CD14-positive monocyte (primary cell): ENCODE data around the gene ECPAS. TPM values are rescaled to one million over a fixed set of nuclear protein-coding genes. Genes with fewer than 3 reads are reported as not detected.

ENCODE experiments used
- DNase-seq, 3 donors: peaks; one replicate each; pipeline ENCODE4 v3.0.0-alpha.2; 2011 to 2022
- H2AFZ ChIP-seq: 2 replicates; pipeline ENCODE4 v1.6.0; 2012; ENCODE audit warnings: mild to moderate bottlenecking, low read depth, low read length, inconsistent platforms; ENCODE audit not compliant: insufficient read depth, poor library complexity, severe bottlenecking
- H3K27ac ChIP-seq, 2 donors: 1 replicate in 1 of 2; 2 replicates in 1 of 2; pipeline ENCODE4 v1.5.1; 2012 to 2013; ENCODE audit warnings: low read length in 2 of 2, control low read depth in 1 of 2, inconsistent platforms in 1 of 2, low read depth in 1 of 2, mild to moderate bottlenecking in 1 of 2
- H3K27me3 ChIP-seq, 2 donors: one replicate each; pipeline versions ENCODE4 v1.6.0 to v1.6.1; 2011 to 2013; ENCODE audit warnings: low read length in 2 of 2; ENCODE audit not compliant: control insufficient read depth in 2 of 2, insufficient read depth in 2 of 2
- H3K36me3 ChIP-seq, 2 donors: replicated peaks in 1 of 2; 1 replicate in 1 of 2; 2 replicates in 1 of 2; pipeline versions ENCODE4 v1.5.1 to v1.6.1; 2012 to 2013; ENCODE audit warnings: low read length in 2 of 2, control low read depth in 1 of 2, inconsistent platforms in 1 of 2, mild to moderate bottlenecking in 1 of 2; ENCODE audit not compliant: insufficient read depth in 2 of 2, control insufficient read depth in 1 of 2
- H3K4me1 ChIP-seq, 2 donors: 1 replicate in 1 of 2; 2 replicates in 1 of 2; pipeline versions ENCODE4 v1.5.1 to v1.6.1; 2012 to 2013; ENCODE audit warnings: low read length in 2 of 2, control low read depth in 1 of 2, inconsistent platforms in 1 of 2, mild to moderate bottlenecking in 1 of 2, moderate library complexity in 1 of 2; ENCODE audit not compliant: insufficient read depth in 2 of 2, control insufficient read depth in 1 of 2
- H3K4me2 ChIP-seq: replicated peaks from 2 replicates; pipeline ENCODE3; 2012; ENCODE audit warnings: low read length, moderate library complexity, mild to moderate bottlenecking; ENCODE audit not compliant: poor library complexity, severe bottlenecking; ENCODE audit errors: extremely low read depth
- H3K4me3 ChIP-seq, 3 experiments: fragments of 200-600 bp in 1 of 3; sonication (generic) in 1 of 3; replicated peaks in 1 of 3; 1 replicate in 2 of 3; 2 replicates in 1 of 3; pipeline ENCODE4 v1.5.1; 2011 to 2013; ENCODE audit warnings: low read length in 3 of 3, mild to moderate bottlenecking in 3 of 3, control low read depth in 2 of 3, low read depth in 2 of 3, inconsistent platforms in 1 of 3, moderate library complexity in 1 of 3
- H3K79me2 ChIP-seq: 2 replicates; pipeline ENCODE4 v1.6.0; 2012; ENCODE audit warnings: mild to moderate bottlenecking, control low read depth, inconsistent platforms, low read length, moderate library complexity; ENCODE audit not compliant: insufficient read depth
- H3K9ac ChIP-seq: 2 replicates; pipeline ENCODE4 v1.6.0; 2017; ENCODE audit warnings: low read length, mild to moderate bottlenecking; ENCODE audit not compliant: insufficient read depth, poor library complexity, severe bottlenecking
- H3K9me3 ChIP-seq, 2 donors: replicated peaks in 1 of 2; 1 replicate in 1 of 2; 2 replicates in 1 of 2; pipeline versions ENCODE4 v1.5.1 to v1.6.1; 2012 to 2013; ENCODE audit warnings: low read length in 2 of 2, control low read depth in 1 of 2; ENCODE audit not compliant: control insufficient read depth in 1 of 2, insufficient read depth in 1 of 2
- H4K20me1 ChIP-seq: 2 replicates; pipeline ENCODE4 v1.6.0; 2012; ENCODE audit warnings: mild to moderate bottlenecking, low read length, control low read depth, moderate library complexity; ENCODE audit not compliant: insufficient read depth
- H3K27ac Mint-ChIP-seq, 7 donors: one replicate each; pipeline ENCODE4 v1.8.0; 2020; ENCODE audit warnings: mild to moderate bottlenecking in 7 of 7, mixed read lengths in 7 of 7, moderate library complexity in 6 of 7, inconsistent platforms in 2 of 7
- H3K27me3 Mint-ChIP-seq, 3 donors: one replicate each; pipeline ENCODE4 v1.8.0; 2021 to 2022; ENCODE audit warnings: low read depth in 3 of 3, mild to moderate bottlenecking in 3 of 3, mixed read lengths in 3 of 3, moderate library complexity in 3 of 3, inconsistent platforms in 1 of 3
- H3K36me3 Mint-ChIP-seq, 2 donors: one replicate each; pipeline ENCODE4 v1.8.0; 2020; ENCODE audit warnings: mixed read lengths in 2 of 2, inconsistent platforms in 1 of 2, mild to moderate bottlenecking in 1 of 2
- H3K4me1 Mint-ChIP-seq: one replicate; pipeline ENCODE4 v1.8.0; 2020; ENCODE audit warnings: mild to moderate bottlenecking, mixed read lengths
- H3K4me3 Mint-ChIP-seq, 2 donors: one replicate each; pipeline ENCODE4 v1.8.0; 2020; ENCODE audit warnings: mild to moderate bottlenecking in 2 of 2, mixed read lengths in 2 of 2, moderate library complexity in 1 of 2
- H3K9me3 Mint-ChIP-seq, 7 donors: one replicate each; pipeline ENCODE4 v1.8.0; 2020 to 2022; ENCODE audit warnings: mixed read lengths in 7 of 7, mild to moderate bottlenecking in 6 of 7, moderate library complexity in 6 of 7, inconsistent platforms in 2 of 7
- WGBS: methylation state at CpG from one replicate; pipeline ENCODE4 v1.1.5; 2013; ENCODE audit warnings: missing lambda C conversion rate; ENCODE audit not compliant: insufficient coverage; 5-methylcytosine and 5-hydroxymethylcytosine counted together
- intact Hi-C, 2 donors: fragments of 100-400 bp; cut with micrococcal nuclease; formaldehyde crosslinking; loops; one replicate each; pipeline versions ENCODE4 v1.15.0 to v1.15.1; 2023
- polyA plus RNA-seq, 3 donors: library from polyadenylated mRNA; depleted of rRNA in 1 of 3; unstranded in 2 of 3; stranded (reverse) in 1 of 3; fragments of 300-500 nt in 2 of 3; fragments of >200 nt in 1 of 3; fragmentation: Illumina TruSeq in 2 of 3; gene quantifications; 1 replicate in 2 of 3; 2 replicates in 1 of 3; pipeline ENCODE4 v1.2.3, GENCODE V29; 2012 to 2021
- TF ChIP-seq, protein P1 (sequence below): fragments of 200-600 bp; IDR thresholded peaks from one replicate; pipeline ENCODE4 v1.8.0; 2022; ENCODE audit warnings: antibody characterized with exemption, mild to moderate bottlenecking

The ECPAS gene
- polyA plus RNA-seq, 3 donors = 7.4 to 27.6 (median 15.9) TPM

DNA sequence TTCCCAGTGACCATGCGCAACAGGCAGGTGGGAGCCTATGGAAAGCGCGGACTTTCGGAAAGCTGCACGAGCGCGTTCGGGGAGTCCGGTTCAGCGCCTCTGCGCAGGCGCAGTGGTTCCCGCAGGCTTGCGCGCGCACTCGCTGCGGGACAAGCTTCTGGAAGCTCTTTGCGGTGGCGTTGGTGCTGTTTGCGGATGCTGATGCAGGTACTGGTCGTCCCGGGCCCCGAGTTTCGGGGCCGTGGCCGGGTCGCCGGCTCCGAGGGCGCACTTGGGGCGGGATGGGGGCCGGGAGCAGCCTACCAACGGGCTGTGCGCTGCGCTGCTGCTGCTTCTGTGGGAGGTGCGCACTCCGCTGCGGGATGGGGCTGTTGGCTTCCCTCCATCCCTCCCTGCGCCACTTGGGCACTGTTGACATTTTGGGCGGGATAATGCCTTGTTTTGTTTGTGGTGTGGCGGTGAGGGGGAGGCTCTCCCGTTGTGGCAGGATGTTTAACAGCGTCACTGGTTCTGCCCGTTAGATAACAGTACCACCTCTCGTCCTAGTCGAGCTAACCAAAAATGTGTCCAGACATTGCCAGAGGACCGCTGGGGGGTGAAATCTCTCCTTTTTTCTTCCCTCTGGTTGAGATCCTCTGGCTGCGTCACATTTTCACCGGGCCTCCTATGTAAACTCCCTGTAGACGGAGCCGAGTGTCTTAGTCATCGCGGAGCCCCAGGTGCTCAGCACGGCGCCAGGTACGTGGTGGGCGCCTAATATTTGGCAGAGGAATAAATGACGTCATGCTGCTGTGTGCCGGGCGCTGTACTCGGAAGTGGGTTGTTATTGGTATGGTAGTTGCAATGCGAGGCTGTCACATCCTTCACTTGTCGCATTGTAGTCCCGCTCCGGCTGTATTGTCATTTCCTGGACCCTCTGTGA lies 41.1 kb upstream of the ECPAS start, which contains the start of gene ZNF483:
ZNF483 (plus strand) TSS at position 124 of the 922 bp plus-strand sequence. CDS start 2,217 bp downstream, outside the sequence.
- Histone ChIP-seq H2AFZ (peak within 1 kb of the TSS; percentile 86), H4K20me1 (no peaks in the 10 kb centered on the region), H3K36me3 (no peaks in the 10 kb centered on the region), H3K9ac (peak within 1 kb of the TSS; percentile 40), H3K27me3 (peaks cover 12 to 31% of the 10 kb centered on the region in 2 donors), H3K4me2 (peak within 1 kb of the TSS; percentile 81), H3K4me3 (peak within 1 kb of the TSS; percentile 16 to 76 (median 32)), H3K27ac (no peak within 1 kb of the TSS), H3K79me2 (no peaks in the 10 kb centered on the region), H3K9me3 (peaks cover 0 to 14% of the 10 kb centered on the region in 2 donors), H3K4me1 (peaks cover 11 to 14% of the 10 kb centered on the region in 2 donors)
- under 1% methylated on average over 56 of the region's 66 CpGs for WGBS
- H3K36me3 Mint-ChIP-seq = no peaks in the 10 kb centered on the region
- DNase-seq = peak; percentile 5 to 16 (median 7)
- peaks cover 17% of the 10 kb centered on the region for H3K4me1 Mint-ChIP-seq
- no peak within 1 kb of the TSS for H3K27ac Mint-ChIP-seq
- intact Hi-C loops = no loop called here
- peaks cover 26 to 38% (median 29%) of the 10 kb centered on the region in 3 donors for H3K27me3 Mint-ChIP-seq
- H3K4me3 Mint-ChIP-seq = peak within 1 kb of the TSS; percentile 79 to 92
- TF ChIP-seq, protein P1, sequence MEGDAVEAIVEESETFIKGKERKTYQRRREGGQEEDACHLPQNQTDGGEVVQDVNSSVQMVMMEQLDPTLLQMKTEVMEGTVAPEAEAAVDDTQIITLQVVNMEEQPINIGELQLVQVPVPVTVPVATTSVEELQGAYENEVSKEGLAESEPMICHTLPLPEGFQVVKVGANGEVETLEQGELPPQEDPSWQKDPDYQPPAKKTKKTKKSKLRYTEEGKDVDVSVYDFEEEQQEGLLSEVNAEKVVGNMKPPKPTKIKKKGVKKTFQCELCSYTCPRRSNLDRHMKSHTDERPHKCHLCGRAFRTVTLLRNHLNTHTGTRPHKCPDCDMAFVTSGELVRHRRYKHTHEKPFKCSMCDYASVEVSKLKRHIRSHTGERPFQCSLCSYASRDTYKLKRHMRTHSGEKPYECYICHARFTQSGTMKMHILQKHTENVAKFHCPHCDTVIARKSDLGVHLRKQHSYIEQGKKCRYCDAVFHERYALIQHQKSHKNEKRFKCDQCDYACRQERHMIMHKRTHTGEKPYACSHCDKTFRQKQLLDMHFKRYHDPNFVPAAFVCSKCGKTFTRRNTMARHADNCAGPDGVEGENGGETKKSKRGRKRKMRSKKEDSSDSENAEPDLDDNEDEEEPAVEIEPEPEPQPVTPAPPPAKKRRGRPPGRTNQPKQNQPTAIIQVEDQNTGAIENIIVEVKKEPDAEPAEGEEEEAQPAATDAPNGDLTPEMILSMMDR = no peak
- peaks cover 8 to 39% (median 21%) of the 10 kb centered on the region in 7 donors for H3K9me3 Mint-ChIP-seq

DNA sequence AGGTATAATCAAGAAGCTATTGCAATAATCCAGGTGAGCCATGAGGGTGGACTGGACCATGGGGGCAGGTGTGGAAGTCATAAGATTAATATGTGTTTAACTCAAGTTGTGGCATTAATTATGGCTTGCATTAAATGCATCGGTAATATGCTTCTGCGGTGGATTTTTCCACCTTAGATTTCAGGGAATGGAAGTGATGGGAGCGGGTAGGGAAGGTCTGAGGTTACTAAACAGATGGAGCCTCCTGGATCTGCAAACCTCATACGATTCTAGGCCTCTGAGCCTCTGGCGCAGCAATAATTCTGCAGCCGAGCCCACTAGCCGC lies 40.5 kb upstream of the ECPAS start:
- no peaks in the 10 kb centered on the region for H3K79me2 ChIP-seq
- Mint-ChIP-seq H3K9me3 (peaks cover 10 to 45% (median 23%) of the 10 kb centered on the region in 7 donors), H3K27ac (no peak overlapping the region), H3K36me3 (no peaks in the 10 kb centered on the region), H3K4me3 (peak overlapping the region; percentile 79 to 92), H3K27me3 (peaks cover 26 to 38% (median 29%) of the 10 kb centered on the region in 3 donors), H3K4me1 (peaks cover 17% of the 10 kb centered on the region)
- H4K20me1 ChIP-seq = no peaks in the 10 kb centered on the region
- no peak overlapping the region for H3K27ac ChIP-seq
- peak overlapping the region; percentile 40 for H3K9ac ChIP-seq
- peak overlapping the region; percentile 86 for H2AFZ ChIP-seq
- intact Hi-C loops = no loop called here
- H3K27me3 ChIP-seq = peaks cover 12 to 31% of the 10 kb centered on the region in 2 donors
- H3K36me3 ChIP-seq = no peaks in the 10 kb centered on the region
- H3K4me2 ChIP-seq = peak overlapping the region; percentile 81
- TF ChIP-seq, protein P1 = no peak
- H3K4me1 ChIP-seq = peaks cover 11 to 14% of the 10 kb centered on the region in 2 donors
- DNase-seq = no peak
- H3K4me3 ChIP-seq = peak overlapping the region; percentile 16 to 76 (median 32)
- peaks cover 0 to 11% of the 10 kb centered on the region in 2 donors for H3K9me3 ChIP-seq
- 36% methylated on average over 7 of the region's 7 CpGs for WGBS
